ENCODE measurements around the gene KRT7.

DNA sequence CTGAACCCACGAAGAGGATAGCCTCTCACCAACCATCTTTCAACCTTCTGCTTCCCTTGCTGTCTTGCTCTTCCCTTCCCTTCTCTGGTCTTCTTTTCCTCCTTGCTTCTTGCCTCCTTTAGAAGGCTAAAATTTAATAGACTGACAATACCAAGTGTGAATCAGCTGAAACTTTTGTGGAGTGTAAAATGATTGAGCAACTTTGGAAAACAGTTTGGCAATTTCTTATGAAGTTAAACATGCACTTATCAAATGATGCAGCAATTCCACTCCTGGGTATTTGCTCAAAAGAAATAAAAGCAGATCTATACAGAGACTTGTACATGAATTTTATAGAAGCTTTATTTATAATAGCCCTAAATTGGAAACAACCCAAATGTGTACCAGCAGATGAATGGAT, 38.1 kb downstream of the KRT7 start:
- TF ChIP-seq POLR2A (IDR thresholded peaks at IDR 0.05; ENCODE audit: low read depth, low read length) (no peak), PAX5 (IDR thresholded peaks at IDR 0.05; ENCODE audit: insufficient read depth, low read length, severe bottlenecking) (no peak), TAF1 (IDR thresholded peaks at IDR 0.05; ENCODE audit: low read depth, low read length) (no peak)
